B cell (primary cell): Measurements from ENCODE around the gene UBL4A. TPM values are rescaled to one million over a fixed set of nuclear protein-coding genes. Genes with fewer than 3 reads are reported as not detected.

Source experiments
- ATAC-seq: fragments of 200-7000 bp; cut with Tn5 transposase; one replicate; pipeline ENCODE4 v1.10.0; 2021; ENCODE audit warnings: low read depth, mild to moderate bottlenecking, moderate number of reproducible peaks, moderate library complexity
- CTCF ChIA-PET: fragments of 350-600 bp; sonication (Branson Sonifier 250); formaldehyde crosslinking; loops from one replicate; lab custom pipeline; 2021; ENCODE audit warnings: antibody characterized with exemption, inconsistent platforms; lab: Charles Lee
- POLR2A ChIA-PET: fragments of 350-600 bp; sonication (Branson Sonifier 250); formaldehyde crosslinking; loops from one replicate; lab custom pipeline; 2021; ENCODE audit warnings: antibody characterized with exemption; lab: Charles Lee
- DNase-seq: peaks from one replicate; pipeline ENCODE4 v3.0.0; 2013
- H2AFZ ChIP-seq: 2 replicates; pipeline ENCODE4 v1.6.1; 2012; ENCODE audit warnings: mild to moderate bottlenecking, low read depth, low read length; ENCODE audit not compliant: insufficient read depth, poor library complexity, severe bottlenecking
- H3K27ac ChIP-seq, 2 donors: 1 replicate in 1 of 2; 2 replicates in 1 of 2; pipeline ENCODE4 v1.5.1; 2012 to 2013; ENCODE audit warnings: low read length in 2 of 2, mild to moderate bottlenecking in 2 of 2, moderate library complexity in 1 of 2
- H3K27me3 ChIP-seq, 4 experiments: fragments of 200-600 bp in 1 of 4; sonication (generic) in 1 of 4; replicated peaks in 1 of 4; 1 replicate in 2 of 4; 2 replicates in 2 of 4; pipeline versions ENCODE4 v1.6.1 to v1.7.0; 2013 to 2016; ENCODE audit warnings: low read length in 3 of 4, mild to moderate bottlenecking in 2 of 4, mixed read lengths in 1 of 4, moderate library complexity in 1 of 4; ENCODE audit not compliant: insufficient read depth in 4 of 4, control insufficient read depth in 3 of 4; ENCODE audit errors: control extremely low read depth in 1 of 4
- H3K36me3 ChIP-seq, 2 experiments: replicated peaks in 1 of 2; 1 replicate in 1 of 2; 2 replicates in 1 of 2; pipeline versions ENCODE4 v1.6.1 to v1.7.1; 2013; ENCODE audit warnings: low read length in 1 of 2; ENCODE audit not compliant: insufficient read depth in 2 of 2, control insufficient read depth in 1 of 2; ENCODE audit errors: control extremely low read depth in 1 of 2, extremely low read depth in 1 of 2
- H3K4me1 ChIP-seq, 2 donors: fragments of 200-600 bp in 1 of 2; sonication (generic) in 1 of 2; 1 replicate in 1 of 2; 2 replicates in 1 of 2; pipeline versions ENCODE4 v1.5.1 to v1.6.1; 2013 to 2017; ENCODE audit warnings: low read length in 2 of 2; ENCODE audit not compliant: control insufficient read depth in 2 of 2, insufficient read depth in 2 of 2
- H3K4me2 ChIP-seq: replicated peaks from 2 replicates; pipeline ENCODE3; 2012; ENCODE audit warnings: mild to moderate bottlenecking, low read depth, low read length; ENCODE audit not compliant: poor library complexity, severe bottlenecking
- H3K4me3 ChIP-seq, 5 experiments: fragments of 200-600 bp in 1 of 5; sonication (generic) in 1 of 5; 1 replicate in 3 of 5; 2 replicates in 2 of 5; pipeline versions ENCODE4 v1.5.1 to v1.7.0; 2011 to 2016; ENCODE audit warnings: low read length in 4 of 5, mild to moderate bottlenecking in 4 of 5, low read depth in 2 of 5, control low read depth in 1 of 5, moderate library complexity in 1 of 5; ENCODE audit not compliant: insufficient read depth in 1 of 5; ENCODE audit errors: control extremely low read depth in 1 of 5, extremely low read depth in 1 of 5
- H3K79me2 ChIP-seq: fragments of 200-600 bp; sonication (generic); one replicate; pipeline ENCODE4 v1.6.0; 2016; ENCODE audit warnings: low read length; ENCODE audit not compliant: control insufficient read depth, insufficient read depth
- H3K9ac ChIP-seq: fragments of 200-600 bp; sonication (generic); 2 replicates; pipeline ENCODE4 v1.6.1; 2017; ENCODE audit warnings: mild to moderate bottlenecking, low read length, moderate library complexity
- H3K9me3 ChIP-seq, 3 donors: one replicate each; pipeline versions ENCODE4 v1.6.1 to v1.7.1; 2013; ENCODE audit warnings: low read length in 2 of 3; ENCODE audit not compliant: control insufficient read depth in 2 of 3, insufficient read depth in 1 of 3; ENCODE audit errors: control extremely low read depth in 1 of 3
- H4K20me1 ChIP-seq: 2 replicates; pipeline ENCODE4 v1.6.0; 2012; ENCODE audit warnings: mild to moderate bottlenecking, low read length; ENCODE audit not compliant: insufficient read depth, control insufficient read depth, poor library complexity, severe bottlenecking
- H3K27ac Mint-ChIP-seq: one replicate; pipeline ENCODE4 v1.8.0; 2021; ENCODE audit warnings: mixed read lengths
- H3K27me3 Mint-ChIP-seq: one replicate; pipeline ENCODE4 v1.8.0; 2021; ENCODE audit warnings: mixed read lengths
- H3K4me1 Mint-ChIP-seq: one replicate; pipeline ENCODE4 v1.8.0; 2021; ENCODE audit warnings: mixed read lengths
- H3K4me3 Mint-ChIP-seq: one replicate; pipeline ENCODE4 v1.8.0; 2021; ENCODE audit warnings: mixed read lengths
- H3K9me3 Mint-ChIP-seq: one replicate; pipeline ENCODE4 v1.8.0; 2022; ENCODE audit warnings: mixed read lengths; ENCODE audit not compliant: insufficient read depth
- CTCF ChIP-seq: fragments of 200-600 bp; IDR thresholded peaks from one replicate; pipeline ENCODE4 v1.8.0; 2022; ENCODE audit warnings: antibody characterized with exemption, mild to moderate bottlenecking
- EZH2 ChIP-seq: IDR thresholded peaks from 2 replicates; pipeline ENCODE4 v1.6.1; 2012; ENCODE audit warnings: borderline replicate concordance, low read depth, mild to moderate bottlenecking, moderate library complexity, low read length; ENCODE audit not compliant: insufficient read depth, poor library complexity, severe bottlenecking
- WGBS: methylation state at CpG from one replicate; pipeline ENCODE4 v1.1.5; 2013; ENCODE audit warnings: missing lambda C conversion rate; ENCODE audit not compliant: insufficient coverage; 5-methylcytosine and 5-hydroxymethylcytosine counted together
- intact Hi-C: fragments of 100-400 bp; cut with micrococcal nuclease; formaldehyde crosslinking; loops from one replicate; pipeline ENCODE4 v1.10.0; 2022
- polyA plus RNA-seq: library from polyadenylated mRNA; depleted of rRNA; stranded (reverse); fragments of >200 nt; gene quantifications from 2 replicates; pipeline ENCODE4 v1.2.3, GENCODE V29; 2012
- total RNA-seq, 2 donors: library from RNA; stranded (reverse); fragments of 120-200 nt in 1 of 2; gene quantifications; 1 replicate in 1 of 2; 2 replicates in 1 of 2; pipeline versions ENCODE4 v1.2.3 to v1.2.4, GENCODE V29; 2013 to 2022

UBL4A gene
- total and polyA plus RNA-seq, 2 donors (not counting 1 experiment from before 2014, with no cell fraction given), result 13.1 to 23.3 TPM

- Histone ChIP-seq H3K4me2 (peak overlapping the region; percentile 85), H3K9me3 (no peaks in the 10 kb centered on the region), H3K36me3 (peaks cover 0 to 5% of the 10 kb centered on the region in 2 experiments), H3K27me3 (no peaks in the 10 kb centered on the region), H3K27ac (peak overlapping the region; percentile 24 to 66), H2AFZ (peak overlapping the region; percentile 68), H4K20me1 (no peaks in the 10 kb centered on the region), H3K4me1 (peaks cover 6 to 18% of the 10 kb centered on the region in 2 donors), H3K9ac (peak overlapping the region; percentile 64), H3K79me2 (peaks cover 22% of the 10 kb centered on the region), H3K4me3 (peak overlapping the region; percentile 23 to 69 (median 52))
- TF ChIP-seq EZH2, result no peak
- TF ChIP-seq CTCF, result no peak
- peak overlapping the region; percentile 95 for H3K4me3 Mint-ChIP-seq
- H3K4me1 Mint-ChIP-seq, result peaks cover 14% of the 10 kb centered on the region
- peak overlapping the region; percentile 96 for H3K27ac Mint-ChIP-seq
- H3K27me3 Mint-ChIP-seq, result no peaks in the 10 kb centered on the region
- intact Hi-C loops, result loop anchor here (1.0 to 5.0 kb wide), 4 partner anchors 29 to 60 kb away; partner anchors contain the start of genes ATP6AP1, FAM3A, SLC10A3 and TAFAZZIN
- ChIA-PET CTCF (interaction anchor here (2.5 kb wide), 1 partner anchor 32 kb away, joined by 8 read pairs; the partner anchor contains the start of gene SLC10A3), POLR2A (interaction anchor here (1.0 to 2.2 kb wide), 5 partner anchors 14 to 58 kb away, joined by 4 to 7 read pairs (median 5); partner anchors contain the start of genes LAGE3 and TAFAZZIN)
- DNase-seq (peak; percentile 86), ATAC-seq (peak; percentile 75)
- 5% methylated on average over 59 of the region's 65 CpGs for WGBS
- H3K9me3 Mint-ChIP-seq, result no peaks in the 10 kb centered on the region
Measured at GRCh38 chrX:154457491-154458115, 28.8 kb downstream of the UBL4A start.

GRCh38 chrX:154452823-154453222 lies 33.6 kb downstream of the UBL4A start:
- no peak overlapping the region for H3K27ac ChIP-seq
- H3K9me3 ChIP-seq, result no peaks in the 10 kb centered on the region
- Mint-ChIP-seq H3K4me3 (no peak overlapping the region), H3K4me1 (peaks cover 3% of the 10 kb centered on the region), H3K9me3 (no peaks in the 10 kb centered on the region), H3K27ac (no peak overlapping the region), H3K27me3 (no peaks in the 10 kb centered on the region)
- WGBS, result 100% methylated on average over 2 of the region's 9 CpGs
- H3K79me2 ChIP-seq, result no peaks in the 10 kb centered on the region
- H2AFZ ChIP-seq, result no peak overlapping the region
- DNase-seq (no peak), ATAC-seq (no peak)
- TF ChIP-seq EZH2, result no peak
- no peak for TF ChIP-seq CTCF
- no peaks in the 10 kb centered on the region for H3K27me3 ChIP-seq
- H3K4me3 ChIP-seq, result no peak overlapping the region
- peaks cover 0 to 6% of the 10 kb centered on the region in 2 donors for H3K4me1 ChIP-seq
- H3K36me3 ChIP-seq, result peaks cover 0 to 4% of the 10 kb centered on the region in 2 experiments
- H3K4me2 ChIP-seq, result no peak overlapping the region
- H4K20me1 ChIP-seq, result no peaks in the 10 kb centered on the region
- H3K9ac ChIP-seq, result no peak overlapping the region
- intact Hi-C loops, result no loop called here
- CTCF ChIA-PET, result no interaction called here
- POLR2A ChIA-PET, result no interaction called here
